GM12878 (cell line): ENCODE results near the gene RPGR. TPM values are rescaled to one million over a fixed set of nuclear protein-coding genes. Genes with fewer than 3 reads are reported as not detected.

ENCODE experiments used
- ATAC-seq: fragments of 200-7000 bp; cut with Tn5 transposase; 3 replicates; pipeline ENCODE4 v1.9.1; 2020; ENCODE audit warnings: mild to moderate bottlenecking, moderate library complexity
- BruUV-seq: library from RNA; stranded (reverse); fragments of 400-500 nt; replicated peaks from 2 replicates; lab custom pipeline; 2021; lab: Mats Ljungman, UMichigan
- CTCF ChIA-PET: fragments of 300-600 bp; sonication (Branson Sonifier 250); formaldehyde crosslinking; extraction: SDS; loops from one replicate; lab custom pipeline; 2021; ENCODE audit warnings: inconsistent platforms; lab: Yijun Ruan, JAX
- POLR2A ChIA-PET: fragments of 350-600 bp; formaldehyde crosslinking; extraction: SDS; loops from one replicate; lab custom pipeline; 2021; ENCODE audit warnings: inconsistent platforms; lab: Charles Lee
- RAD21 ChIA-PET: fragments of 300-600 bp; sonication (Branson Sonifier 250); formaldehyde crosslinking; loops from one replicate; lab custom pipeline; 2023; ENCODE audit warnings: antibody characterized with exemption; ENCODE audit not compliant: unreplicated experiment; lab: Charles Lee
- SMC1A ChIA-PET: fragments of 300-600 bp; sonication (Branson Sonifier 250); formaldehyde crosslinking; loops from one replicate; lab custom pipeline; 2023; ENCODE audit not compliant: unreplicated experiment, uncharacterized antibody; lab: Charles Lee
- DNase-seq: peaks from one replicate; pipeline ENCODE4 v3.0.0-alpha.2; 2011; ENCODE audit warnings: low read depth, low spot score
- FAIRE-seq: peaks from 3 replicates; lab custom pipeline; 2011; peaks lifted over from hg19 to GRCh38; lab: Jason Lieb, UNC
- H2AFZ ChIP-seq: 2 replicates; pipeline ENCODE4 v1.6.0; 2011; ENCODE audit warnings: low read depth, low read length, control low read depth; ENCODE audit not compliant: control insufficient read depth
- H3K27ac ChIP-seq: 2 replicates; pipeline ENCODE4 v1.5.1; 2011; ENCODE audit warnings: control low read depth; ENCODE audit not compliant: control insufficient read depth, insufficient read depth
- H3K27me3 ChIP-seq, 2 experiments: replicated peaks in 1 of 2; 2 replicates each; pipeline versions ENCODE4 v1.6.0 to v1.6.1; 2011; ENCODE audit warnings: low read length in 1 of 2; ENCODE audit not compliant: control insufficient read depth in 2 of 2, insufficient read depth in 2 of 2
- H3K36me3 ChIP-seq, 2 experiments: 2 replicates each; pipeline ENCODE4 v1.5.1; 2011; ENCODE audit warnings: low read length in 1 of 2; ENCODE audit not compliant: control insufficient read depth in 2 of 2, insufficient read depth in 2 of 2
- H3K4me1 ChIP-seq: 2 replicates; pipeline ENCODE4 v1.6.1; 2011; ENCODE audit warnings: mild to moderate bottlenecking, low read length, moderate library complexity, mixed read lengths; ENCODE audit not compliant: control insufficient read depth, insufficient read depth
- H3K4me2 ChIP-seq: 2 replicates; pipeline ENCODE4 v1.6.0; 2011; ENCODE audit warnings: control low read depth; ENCODE audit not compliant: control insufficient read depth, insufficient read depth
- H3K4me3 ChIP-seq: fragments of 200-600 bp; sonication (generic); 2 replicates; pipeline ENCODE4 v1.5.1; 2016
- H3K79me2 ChIP-seq: 2 replicates; pipeline ENCODE4 v1.6.0; 2011; ENCODE audit warnings: low read length; ENCODE audit not compliant: control insufficient read depth, insufficient read depth
- H3K9ac ChIP-seq: 2 replicates; pipeline ENCODE4 v1.8.0; 2011; ENCODE audit warnings: low read length, control low read depth, mixed read lengths; ENCODE audit not compliant: control insufficient read depth, insufficient read depth
- H3K9me3 ChIP-seq: replicated peaks from 3 replicates; pipeline ENCODE4 v1.5.1; 2011; ENCODE audit warnings: mild to moderate bottlenecking, low read length; ENCODE audit not compliant: control insufficient read depth, insufficient read depth
- H4K20me1 ChIP-seq: 2 replicates; pipeline ENCODE4 v1.6.0; 2011; ENCODE audit not compliant: control insufficient read depth, insufficient read depth
- BACH1 ChIP-seq: fragments of 450-650 bp; IDR thresholded peaks from 2 replicates; pipeline ENCODE4 v1.6.1; 2017; ENCODE audit warnings: mild to moderate bottlenecking, borderline replicate concordance
- FOS ChIP-seq: IDR thresholded peaks from 3 replicates; pipeline ENCODE4 v1.6.1; 2011; ENCODE audit warnings: borderline replicate concordance; ENCODE audit not compliant: insufficient read length; ENCODE audit errors: extremely low read depth
- IRF3 ChIP-seq: fragments of 450-650 bp; IDR thresholded peaks from 2 replicates; pipeline ENCODE4 v1.6.1; 2014; ENCODE audit warnings: mild to moderate bottlenecking
- JUND ChIP-seq: IDR thresholded peaks from 2 replicates; pipeline ENCODE4 v1.6.1; 2012; ENCODE audit warnings: low read depth, mild to moderate bottlenecking, low read length, improper control_type of control experiment, moderate library complexity
- MTA2 ChIP-seq: fragments of 450-650 bp; IDR thresholded peaks from 2 replicates; pipeline ENCODE4 v1.6.1; 2016; ENCODE audit warnings: low read depth, mild to moderate bottlenecking, moderate library complexity
- NKRF ChIP-seq: fragments of 450-650 bp; conservative IDR thresholded peaks from 2 replicates; pipeline ENCODE4 v1.6.1; 2017; ENCODE audit warnings: mild to moderate bottlenecking, moderate library complexity
- PBX3 ChIP-seq: IDR thresholded peaks from 2 replicates; pipeline ENCODE4 v1.6.1; 2011; ENCODE audit warnings: mild to moderate bottlenecking, low read depth, low read length, moderate library complexity; ENCODE audit not compliant: insufficient replicate concordance
- PML ChIP-seq: IDR thresholded peaks from 2 replicates; pipeline ENCODE4 v1.6.1; 2012; ENCODE audit warnings: low read length, inconsistent platforms
- POLR2AphosphoS5 ChIP-seq: IDR thresholded peaks from 2 replicates; pipeline ENCODE4 v1.6.1; 2011; ENCODE audit warnings: mild to moderate bottlenecking, low read length, inconsistent platforms
- RAD51 ChIP-seq: fragments of 450-650 bp; IDR thresholded peaks from 2 replicates; pipeline ENCODE4 v1.6.1; 2016; ENCODE audit warnings: moderate library complexity, mild to moderate bottlenecking, inconsistent platforms
- RELA ChIP-seq: fragments of 450-650 bp; IDR thresholded peaks from 2 replicates; pipeline ENCODE4 v1.8.0; 2014; ENCODE audit warnings: borderline replicate concordance; ENCODE audit not compliant: partially characterized antibody
- TBL1XR1 ChIP-seq: IDR thresholded peaks from 2 replicates; pipeline ENCODE4 v1.6.1; 2012; ENCODE audit warnings: low read depth, low read length, improper control_type of control experiment
- USF1 ChIP-seq: IDR thresholded peaks from 2 replicates; pipeline ENCODE4 v1.6.1; 2011; ENCODE audit warnings: borderline replicate concordance, low read depth, mild to moderate bottlenecking, moderate library complexity, mixed read lengths, low read length; ENCODE audit not compliant: insufficient read depth; ENCODE audit errors: extremely low read length
- ZNF207 ChIP-seq: fragments of 450-650 bp; IDR thresholded peaks from 2 replicates; pipeline ENCODE4 v1.6.1; 2014; ENCODE audit warnings: antibody characterized with exemption, mild to moderate bottlenecking, borderline replicate concordance
- WGBS: methylation state at CpG from one replicate; pipeline ENCODE4 v1.1.6; 2016; ENCODE audit warnings: low lambda C conversion rate; ENCODE audit not compliant: insufficient replicate concordance, insufficient coverage; ENCODE audit errors: missing lambda C conversion rate; 5-methylcytosine and 5-hydroxymethylcytosine counted together
- in situ Hi-C: fragments of 300-500 bp; cut with MboI; formaldehyde crosslinking; loops from 9 replicates; pipeline ENCODE4 v1.14.3; 2018; ENCODE audit warnings: mixed read lengths
- intact Hi-C: fragments of 100-400 bp; cut with micrococcal nuclease; formaldehyde crosslinking; loops from one replicate; pipeline ENCODE4 v1.14.2; 2022; ENCODE audit not compliant: unreplicated experiment
- polyA plus RNA-seq, 11 experiments: library from polyadenylated mRNA; depleted of rRNA in 4 of 11; unstranded in 6 of 11; stranded (reverse) in 5 of 11; fragments of >200 nt; fragmentation: Nextera tagmentation in 4 of 11; fragmentation: Illumina TruSeq in 1 of 11; extraction: Ambion mirVana in 4 of 11; extraction: Trizol in 1 of 11; gene quantifications; 1 replicate in 1 of 11; 2 replicates in 10 of 11; pipeline versions ENCODE4 v1.2.1 to v1.2.3, GENCODE V29; 2011 to 2016; ENCODE audit warnings: inconsistent platforms in 2 of 11, missing spikeins in 2 of 11, low read depth in 1 of 11
- total RNA-seq, 4 experiments: library from RNA; depleted of rRNA in 3 of 4; stranded (reverse); fragments of >200 nt in 3 of 4; fragmentation: Illumina TruSeq in 1 of 4; extraction: Trizol in 1 of 4; gene quantifications; 2 replicates each; pipeline versions ENCODE4 v1.2.1 to v1.2.3, GENCODE V29; 2013 to 2021

Gene RPGR
- total and polyA plus RNA-seq, 10 of the 15 experiments (the other 5 are each of a cell fraction or from before 2014, with no cell fraction given) = 5.5 to 13.4 (median 7.6) TPM

- Histone ChIP-seq H3K4me1 (no peaks in the 10 kb centered on the region), H3K79me2 (no peaks in the 10 kb centered on the region), H3K4me3 (no peak overlapping the region), H3K27me3 (peaks cover 0 to 4% of the 10 kb centered on the region in 2 experiments; a peak in 2 of 4 replicates), H3K9ac (no peak overlapping the region), H3K4me2 (no peak overlapping the region), H2AFZ (no peak overlapping the region), H3K36me3 (no peaks in the 10 kb centered on the region), H3K9me3 (no peaks in the 10 kb centered on the region), H4K20me1 (no peaks in the 10 kb centered on the region), H3K27ac (no peak overlapping the region)
- FAIRE-seq = no peak
- no TSS peak for BruUV-seq
- RAD21 ChIA-PET = no interaction called here
- no peak for ATAC-seq
- in situ Hi-C loops (no loop called here), intact Hi-C loops (no loop called here)
- SMC1A ChIA-PET = no interaction called here
- WGBS = 0% methylated on average over 3 of the region's 3 CpGs
- CTCF ChIA-PET = no interaction called here
- DNase-seq = no peak
- POLR2A ChIA-PET = no interaction called here
- TF ChIP-seq USF1 = no peak
- no peak for TF ChIP-seq JUND
Observed at GRCh38 chrX:38225093-38225492, 102.2 kb downstream of the RPGR start.

- no peak for ATAC-seq
- Histone ChIP-seq H3K27ac (no peak overlapping the region), H3K4me2 (no peak overlapping the region), H4K20me1 (no peaks in the 10 kb centered on the region), H3K9me3 (no peaks in the 10 kb centered on the region), H3K4me1 (no peaks in the 10 kb centered on the region), H2AFZ (no peak overlapping the region), H3K4me3 (no peak overlapping the region), H3K9ac (no peak overlapping the region), H3K79me2 (no peaks in the 10 kb centered on the region), H3K27me3 (peaks cover 0 to 5% of the 10 kb centered on the region in 2 experiments; a peak in 2 of 4 replicates), H3K36me3 (no peaks in the 10 kb centered on the region)
- in situ Hi-C loops (no loop called here), intact Hi-C loops (no loop called here)
- no peak for FAIRE-seq
- RAD21 ChIA-PET = no interaction called here
- DNase-seq = no peak
- CTCF ChIA-PET = no interaction called here
- POLR2A ChIA-PET = no interaction called here
- no TSS peak for BruUV-seq
- SMC1A ChIA-PET = no interaction called here
- no peak for TF ChIP-seq ZNF207
- TF ChIP-seq NKRF = no peak
- no peak for TF ChIP-seq PML
- no peak for TF ChIP-seq POLR2AphosphoS5
- TF ChIP-seq FOS = no peak
- no peak for TF ChIP-seq BACH1
- TF ChIP-seq TBL1XR1 = no peak
- no peak for TF ChIP-seq RELA
- no peak for TF ChIP-seq IRF3
- TF ChIP-seq MTA2 = no peak
- TF ChIP-seq RAD51 = no peak
- TF ChIP-seq PBX3 = no peak
Observed at GRCh38 chrX:38224160-38224559, 103.1 kb downstream of the RPGR start.
